GM12892 (cell line): ENCODE data around the gene RBMS3.
A peak's percentile ranks its signal among the peaks of the same experiment; 100 is the strongest.

Experiments used
- DNase-seq: peaks from one replicate; pipeline ENCODE4 v3.0.0; 2011; ENCODE audit not compliant: insufficient read length
- FAIRE-seq: peaks from 2 replicates; lab custom pipeline; 2011; peaks lifted over from hg19 to GRCh38; lab: Jason Lieb, UNC
- POLR2A ChIP-seq: IDR thresholded peaks from 2 replicates; pipeline ENCODE4 v1.6.1; 2011; ENCODE audit warnings: low read depth, low read length, control low read depth
- POLR2AphosphoS5 ChIP-seq: IDR thresholded peaks from 2 replicates; pipeline ENCODE4 v1.6.1; 2011; ENCODE audit warnings: low read depth, low read length, control low read depth
- TAF1 ChIP-seq: IDR thresholded peaks from 2 replicates; pipeline ENCODE4 v1.6.1; 2011; ENCODE audit warnings: low read depth, mild to moderate bottlenecking, control low read depth, low read length, borderline replicate concordance

RBMS3 gene

GRCh38 chr3:29597376-29598008 lies 316.6 kb downstream of the RBMS3 start:
- DNase-seq (no peak), FAIRE-seq (peak; percentile 42)
- TF ChIP-seq POLR2A (no peak), TAF1 (no peak), POLR2AphosphoS5 (no peak)

GRCh38 chr3:29601861-29602585 lies 321.2 kb downstream of the RBMS3 start:
- no peak for DNase-seq
- TF ChIP-seq TAF1, result no peak
- FAIRE-seq, result no peak

- FAIRE-seq (no peak), DNase-seq (no peak)
- TF ChIP-seq POLR2A, result no peak
- TF ChIP-seq POLR2AphosphoS5, result no peak
- no peak for TF ChIP-seq TAF1
These were observed 325.0 kb downstream of the RBMS3 start for GRCh38 chr3:29605845-29606244.

- no peak for DNase-seq
- TF ChIP-seq POLR2AphosphoS5, result no peak
- no peak for TF ChIP-seq POLR2A
- TF ChIP-seq TAF1, result no peak
- FAIRE-seq, result no peak
These were observed 325.5 kb downstream of the RBMS3 start for GRCh38 chr3:29606416-29606815.

GRCh38 chr3:29608414-29609327 lies 327.8 kb downstream of the RBMS3 start:
- DNase-seq (no peak), FAIRE-seq (no peak)
- TF ChIP-seq TAF1 (no peak), POLR2A (no peak), POLR2AphosphoS5 (no peak)

GRCh38 chr3:29609328-29609811 lies 328.5 kb downstream of the RBMS3 start:
- no peak for FAIRE-seq

GRCh38 chr3:29610781-29611180 lies 329.9 kb downstream of the RBMS3 start:
- no peak for DNase-seq
- no peak for FAIRE-seq
- TF ChIP-seq TAF1 (no peak), POLR2AphosphoS5 (no peak), POLR2A (no peak)

More at GRCh38 chr3:29609328-29609811, 328.5 kb downstream of the RBMS3 start:
- no peak for DNase-seq
- TF ChIP-seq TAF1 (no peak), POLR2A (no peak)

- FAIRE-seq, result no peak
- no peak for TF ChIP-seq TAF1
- no peak for DNase-seq
These were observed 330.4 kb downstream of the RBMS3 start for GRCh38 chr3:29611252-29611651.

- FAIRE-seq (no peak), DNase-seq (no peak)
- TF ChIP-seq POLR2A, result no peak
- no peak for TF ChIP-seq POLR2AphosphoS5
- no peak for TF ChIP-seq TAF1
These were observed 331.7 kb downstream of the RBMS3 start for GRCh38 chr3:29612536-29612935.

- no peak for DNase-seq
- no peak for TF ChIP-seq POLR2AphosphoS5
- no peak for TF ChIP-seq TAF1
- TF ChIP-seq POLR2A, result no peak
- peak; percentile 40 for FAIRE-seq
These were observed 334.1 kb downstream of the RBMS3 start for GRCh38 chr3:29614954-29615353.
